PC-3 (cell line): ENCODE data around the gene TRMT2B. TPM values are rescaled to one million over a fixed set of nuclear protein-coding genes. Genes with fewer than 3 reads are reported as not detected.

Experiments
- ATAC-seq: fragments of 200-7000 bp; cut with Tn5 transposase; 2 replicates; pipeline ENCODE4 v1.9.1; 2020; ENCODE audit warnings: mild to moderate bottlenecking, moderate library complexity
- BruUV-seq: library from RNA; stranded (reverse); fragments of 400-500 nt; replicated peaks from 2 replicates; lab custom pipeline; 2021; lab: Mats Ljungman, UMichigan
- CTCF ChIA-PET: fragments of 300-600 bp; sonication (Branson Sonifier 250); formaldehyde crosslinking; loops from one replicate; lab custom pipeline; 2022; ENCODE audit warnings: antibody characterized with exemption; lab: Charles Lee
- POLR2A ChIA-PET: fragments of 300-600 bp; sonication (Branson Sonifier 250); formaldehyde crosslinking; loops from one replicate; lab custom pipeline; 2022; ENCODE audit warnings: antibody characterized with exemption; ENCODE audit not compliant: unreplicated experiment; lab: Charles Lee
- DNase-seq: peaks from one replicate; pipeline ENCODE4 v3.0.0-alpha.2; 2015
- H2AFZ ChIP-seq: fragments of 300-600 bp; sonication (generic); 2 replicates; pipeline ENCODE4 v1.6.0; 2016; ENCODE audit warnings: antibody characterized with exemption, low read length
- H3F3A ChIP-seq: fragments of 300-600 bp; sonication (generic); one replicate; pipeline ENCODE4 v1.6.0; 2017; ENCODE audit warnings: antibody characterized with exemption, low read length, control low read depth, mild to moderate bottlenecking; ENCODE audit not compliant: unreplicated experiment
- H3K27ac ChIP-seq: fragments of 300-600 bp; sonication (generic); 2 replicates; pipeline ENCODE4 v1.5.1; 2016; ENCODE audit warnings: mild to moderate bottlenecking, low read length
- H3K27me3 ChIP-seq: fragments of 300-600 bp; sonication (generic); 2 replicates; pipeline ENCODE4 v1.6.1; 2016; ENCODE audit warnings: low read length, mixed read lengths
- H3K36me3 ChIP-seq: fragments of 300-600 bp; sonication (generic); 2 replicates; pipeline ENCODE4 v1.6.1; 2016; ENCODE audit warnings: low read depth, mixed run types, low read length, mixed read lengths
- H3K4me1 ChIP-seq: fragments of 300-600 bp; sonication (generic); 2 replicates; pipeline ENCODE4 v1.5.1; 2016; ENCODE audit warnings: low read length; ENCODE audit not compliant: insufficient read depth
- H3K4me2 ChIP-seq: fragments of 300-600 bp; sonication (generic); 2 replicates; pipeline ENCODE4 v1.6.0; 2016; ENCODE audit warnings: low read length
- H3K4me3 ChIP-seq: fragments of 300-600 bp; sonication (generic); 2 replicates; pipeline ENCODE4 v1.5.1; 2016; ENCODE audit warnings: mild to moderate bottlenecking, low read length, mixed read lengths
- H3K79me2 ChIP-seq: fragments of 300-600 bp; sonication (generic); 2 replicates; pipeline ENCODE4 v1.6.1; 2017; ENCODE audit warnings: low read length, mixed read lengths
- H3K9ac ChIP-seq: fragments of 300-600 bp; sonication (generic); 2 replicates; pipeline ENCODE4 v1.6.0; 2016; ENCODE audit warnings: mild to moderate bottlenecking, low read length
- H3K9me2 ChIP-seq: fragments of 300-600 bp; sonication (generic); replicated peaks from 2 replicates; pipeline ENCODE4 v1.6.1; 2016; ENCODE audit warnings: mixed run types, low read length, mixed read lengths
- H3K9me3 ChIP-seq: fragments of 300-600 bp; sonication (generic); 2 replicates; pipeline ENCODE4 v1.6.1; 2016; ENCODE audit warnings: low read length, mixed read lengths
- H4K20me1 ChIP-seq: fragments of 300-600 bp; sonication (generic); 2 replicates; pipeline ENCODE4 v1.6.1; 2016; ENCODE audit warnings: low read length, mixed read lengths
- EZH2 ChIP-seq: fragments of 300-600 bp; sonication (generic); IDR thresholded peaks from one replicate; pipeline ENCODE4 v1.6.1; 2017; ENCODE audit warnings: antibody characterized with exemption, mild to moderate bottlenecking, low read length; ENCODE audit not compliant: unreplicated experiment
- EZH2phosphoT487 ChIP-seq: fragments of 300-600 bp; sonication (generic); IDR thresholded peaks from 2 replicates; pipeline ENCODE4 v1.6.1; 2018; ENCODE audit warnings: mild to moderate bottlenecking, antibody characterized with exemption, low read length, borderline replicate concordance
- intact Hi-C: fragments of 100-400 bp; cut with micrococcal nuclease; formaldehyde crosslinking; loops from 2 replicates; pipeline ENCODE4 v1.9.0; 2023
- total RNA-seq: library from RNA; depleted of rRNA; stranded (reverse); fragments of >200 nt; gene quantifications from 2 replicates; pipeline ENCODE4 v1.2.3, GENCODE V29; 2014
- TF ChIP-seq, protein P1 (sequence below): fragments of 300-600 bp; sonication (generic); conservative IDR thresholded peaks from 2 replicates; pipeline ENCODE4 v1.5.1; 2017; ENCODE audit warnings: antibody characterized with exemption, low read depth, mild to moderate bottlenecking, low read length

TRMT2B gene
- total RNA-seq, 1 experiment from 2014 or later: 23.4 TPM

- H3K4me2 ChIP-seq: no peak overlapping the region
These were observed 27.9 kb upstream of the TRMT2B start for GRCh38 chrX:101079736-101080270.

DNA sequence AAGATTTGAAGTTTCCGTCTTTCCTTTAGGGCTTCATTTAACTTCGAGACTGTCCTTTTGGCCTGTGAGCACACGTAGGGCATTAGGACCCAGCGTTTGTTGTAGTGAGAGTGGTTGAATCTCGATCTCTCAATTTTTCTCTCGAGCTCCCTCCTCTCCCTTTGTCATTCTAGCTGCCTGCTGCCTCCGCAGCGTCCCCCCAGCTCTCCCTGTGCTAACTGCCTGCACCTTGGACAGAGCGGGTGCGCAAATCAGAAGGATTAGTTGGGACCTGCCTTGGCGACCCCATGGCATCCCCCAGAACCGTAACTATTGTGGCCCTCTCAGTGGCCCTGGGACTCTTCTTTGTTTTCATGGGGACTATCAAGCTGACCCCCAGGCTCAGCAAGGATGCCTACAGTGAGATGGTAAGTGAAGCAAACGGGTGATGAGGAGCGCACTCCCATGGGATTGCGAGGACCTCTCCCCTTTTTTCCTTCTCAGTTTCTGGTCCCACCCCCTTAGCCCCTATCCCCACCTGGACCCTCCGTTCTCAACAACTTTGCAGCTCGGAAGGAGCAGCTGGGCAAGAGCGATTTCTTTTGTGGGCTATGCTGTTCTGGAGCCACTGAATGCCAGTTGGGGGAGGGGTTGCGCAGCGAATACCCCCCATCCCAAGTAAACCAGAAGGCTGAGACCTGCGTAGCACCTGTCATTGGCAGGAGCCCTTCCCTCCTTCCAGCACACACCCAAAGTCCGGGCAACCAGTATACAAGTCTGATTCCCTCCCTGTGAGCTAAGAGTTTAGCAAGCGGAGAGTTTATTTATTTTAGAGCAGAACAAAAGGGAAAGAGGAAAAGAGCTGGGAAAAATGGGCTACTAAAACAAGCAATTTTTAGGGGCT, 27.0 kb upstream of the TRMT2B start, which contains the start of gene TMEM35A:
Gene TMEM35A (plus strand): TSS at position 164 of the 883 bp plus-strand sequence. CDS start 124 bp downstream, at position 288.
- intact Hi-C loops: no loop called here
- H3F3A ChIP-seq: no peaks in the 10 kb centered on the region
- no peak within 1 kb of the TSS for H3K9ac ChIP-seq
- DNase-seq (no peak), ATAC-seq (no peak)
- ChIA-PET POLR2A (no interaction called here), CTCF (no interaction called here)
- no peaks in the 10 kb centered on the region for H4K20me1 ChIP-seq
- H3K4me1 ChIP-seq: no peaks in the 10 kb centered on the region
- no peaks in the 10 kb centered on the region for H3K79me2 ChIP-seq
- H3K4me3 ChIP-seq: no peak within 1 kb of the TSS
- H3K9me3 ChIP-seq: no peaks in the 10 kb centered on the region
- TF ChIP-seq, protein P1, sequence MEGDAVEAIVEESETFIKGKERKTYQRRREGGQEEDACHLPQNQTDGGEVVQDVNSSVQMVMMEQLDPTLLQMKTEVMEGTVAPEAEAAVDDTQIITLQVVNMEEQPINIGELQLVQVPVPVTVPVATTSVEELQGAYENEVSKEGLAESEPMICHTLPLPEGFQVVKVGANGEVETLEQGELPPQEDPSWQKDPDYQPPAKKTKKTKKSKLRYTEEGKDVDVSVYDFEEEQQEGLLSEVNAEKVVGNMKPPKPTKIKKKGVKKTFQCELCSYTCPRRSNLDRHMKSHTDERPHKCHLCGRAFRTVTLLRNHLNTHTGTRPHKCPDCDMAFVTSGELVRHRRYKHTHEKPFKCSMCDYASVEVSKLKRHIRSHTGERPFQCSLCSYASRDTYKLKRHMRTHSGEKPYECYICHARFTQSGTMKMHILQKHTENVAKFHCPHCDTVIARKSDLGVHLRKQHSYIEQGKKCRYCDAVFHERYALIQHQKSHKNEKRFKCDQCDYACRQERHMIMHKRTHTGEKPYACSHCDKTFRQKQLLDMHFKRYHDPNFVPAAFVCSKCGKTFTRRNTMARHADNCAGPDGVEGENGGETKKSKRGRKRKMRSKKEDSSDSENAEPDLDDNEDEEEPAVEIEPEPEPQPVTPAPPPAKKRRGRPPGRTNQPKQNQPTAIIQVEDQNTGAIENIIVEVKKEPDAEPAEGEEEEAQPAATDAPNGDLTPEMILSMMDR: no peak
- TF ChIP-seq EZH2 (no peak), EZH2phosphoT487 (no peak)
- H3K27ac ChIP-seq: no peak within 1 kb of the TSS
- no TSS peak for BruUV-seq
- H3K27me3 ChIP-seq: no peaks in the 10 kb centered on the region
- no peak within 1 kb of the TSS for H3K4me2 ChIP-seq
- no peak within 1 kb of the TSS for H2AFZ ChIP-seq
- no peaks in the 10 kb centered on the region for H3K36me3 ChIP-seq
- no peaks in the 10 kb centered on the region for H3K9me2 ChIP-seq

More at GRCh38 chrX:101079736-101080270, 27.9 kb upstream of the TRMT2B start:
- TF ChIP-seq EZH2 (no peak), EZH2phosphoT487 (no peak)
- TF ChIP-seq, protein P1: no peak
- intact Hi-C loops: no loop called here
- Histone ChIP-seq H3F3A (no peaks in the 10 kb centered on the region), H3K9ac (no peak overlapping the region), H3K4me3 (no peak overlapping the region), H3K4me1 (no peaks in the 10 kb centered on the region), H3K36me3 (no peaks in the 10 kb centered on the region), H3K9me3 (no peaks in the 10 kb centered on the region), H3K9me2 (no peaks in the 10 kb centered on the region), H3K27ac (no peak overlapping the region), H3K27me3 (no peaks in the 10 kb centered on the region), H3K79me2 (no peaks in the 10 kb centered on the region), H4K20me1 (no peaks in the 10 kb centered on the region), H2AFZ (no peak overlapping the region)
- ATAC-seq: no peak
- ChIA-PET CTCF (no interaction called here), POLR2A (no interaction called here)
- DNase-seq: no peak
- BruUV-seq: no TSS peak

- H3K4me3 ChIP-seq: no peak overlapping the region
- ChIA-PET POLR2A (no interaction called here), CTCF (no interaction called here)
- H3K27ac ChIP-seq: no peak overlapping the region
- H3K9me3 ChIP-seq: no peaks in the 10 kb centered on the region
- BruUV-seq: no TSS peak
- H3K79me2 ChIP-seq: no peaks in the 10 kb centered on the region
- intact Hi-C loops: no loop called here
- no peak for DNase-seq
- no peaks in the 10 kb centered on the region for H4K20me1 ChIP-seq
- H3K27me3 ChIP-seq: no peaks in the 10 kb centered on the region
- H2AFZ ChIP-seq: no peak overlapping the region
- H3K4me1 ChIP-seq: no peaks in the 10 kb centered on the region
- H3K36me3 ChIP-seq: no peaks in the 10 kb centered on the region
- H3K9ac ChIP-seq: no peak overlapping the region
- H3F3A ChIP-seq: no peaks in the 10 kb centered on the region
- no peak overlapping the region for H3K4me2 ChIP-seq
- TF ChIP-seq EZH2: no peak
- no peak for ATAC-seq
- H3K9me2 ChIP-seq: no peaks in the 10 kb centered on the region
These were observed 19.7 kb upstream of the TRMT2B start for GRCh38 chrX:101071582-101071981.
